SW480 (cell line): ENCODE measurements around the gene SLC12A7.
A peak's percentile ranks its signal among the peaks of the same experiment; 100 is the strongest.
"Not testable (repeated sequence)": the region's sequence is repeated elsewhere in the genome, so short reads cannot be mapped to it uniquely, and the experiment has no call there.

Source experiments
- DNase-seq: peaks from one replicate; pipeline ENCODE4 v3.0.0-alpha.2; 2016; ENCODE audit warnings: low spot score

Gene SLC12A7

GRCh38 chr5:1140818-1141189, 28.9 kb upstream of the SLC12A7 start:
- no peak for DNase-seq

- peak; percentile 81 for DNase-seq
Measured at GRCh38 chr5:1140171-1140817, 28.4 kb upstream of the SLC12A7 start.

DNA sequence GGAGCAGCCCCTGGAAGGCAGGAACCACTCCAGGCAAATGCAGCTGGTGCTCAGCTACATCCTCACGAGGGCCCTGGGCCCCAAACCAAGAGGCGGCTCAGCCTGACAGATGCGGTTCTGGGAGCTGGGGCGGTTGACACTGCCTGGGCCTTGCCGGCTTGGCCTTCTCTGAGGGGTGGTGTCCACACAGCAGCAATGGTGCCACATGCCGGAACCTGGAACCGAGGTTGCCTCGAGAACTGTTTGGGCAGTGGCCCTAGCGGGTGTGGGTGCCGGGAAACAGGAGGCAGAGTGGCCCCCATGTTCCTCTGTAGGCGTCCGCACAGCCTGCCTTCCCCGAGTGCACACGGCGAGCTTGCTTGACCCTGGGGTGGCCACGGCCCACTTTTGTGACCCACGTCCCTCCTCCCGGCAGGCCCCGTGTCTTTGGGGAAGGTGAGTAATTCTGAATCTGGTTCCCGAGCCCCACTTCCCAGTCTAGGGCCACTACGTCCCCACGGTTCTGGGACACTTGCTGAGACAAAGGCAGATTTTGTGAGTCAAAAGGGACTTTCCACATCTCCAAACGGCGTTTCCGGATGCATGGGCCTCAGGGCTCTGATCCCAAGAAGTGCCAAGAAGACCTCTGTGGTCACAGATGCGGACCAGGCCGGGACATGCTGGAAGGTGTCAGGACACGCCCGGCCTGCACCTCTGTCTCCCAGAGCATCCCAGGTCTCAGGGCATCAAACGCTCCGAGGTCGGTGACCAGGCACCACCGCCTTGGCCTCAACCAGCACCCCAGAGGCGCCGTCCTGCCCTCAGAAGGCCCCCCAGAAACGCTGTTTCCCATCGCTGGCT, 27.7 kb upstream of the SLC12A7 start:
- DNase-seq: no peak

- no peak for DNase-seq
Measured at GRCh38 chr5:1138445-1139245, 26.8 kb upstream of the SLC12A7 start.

DNA sequence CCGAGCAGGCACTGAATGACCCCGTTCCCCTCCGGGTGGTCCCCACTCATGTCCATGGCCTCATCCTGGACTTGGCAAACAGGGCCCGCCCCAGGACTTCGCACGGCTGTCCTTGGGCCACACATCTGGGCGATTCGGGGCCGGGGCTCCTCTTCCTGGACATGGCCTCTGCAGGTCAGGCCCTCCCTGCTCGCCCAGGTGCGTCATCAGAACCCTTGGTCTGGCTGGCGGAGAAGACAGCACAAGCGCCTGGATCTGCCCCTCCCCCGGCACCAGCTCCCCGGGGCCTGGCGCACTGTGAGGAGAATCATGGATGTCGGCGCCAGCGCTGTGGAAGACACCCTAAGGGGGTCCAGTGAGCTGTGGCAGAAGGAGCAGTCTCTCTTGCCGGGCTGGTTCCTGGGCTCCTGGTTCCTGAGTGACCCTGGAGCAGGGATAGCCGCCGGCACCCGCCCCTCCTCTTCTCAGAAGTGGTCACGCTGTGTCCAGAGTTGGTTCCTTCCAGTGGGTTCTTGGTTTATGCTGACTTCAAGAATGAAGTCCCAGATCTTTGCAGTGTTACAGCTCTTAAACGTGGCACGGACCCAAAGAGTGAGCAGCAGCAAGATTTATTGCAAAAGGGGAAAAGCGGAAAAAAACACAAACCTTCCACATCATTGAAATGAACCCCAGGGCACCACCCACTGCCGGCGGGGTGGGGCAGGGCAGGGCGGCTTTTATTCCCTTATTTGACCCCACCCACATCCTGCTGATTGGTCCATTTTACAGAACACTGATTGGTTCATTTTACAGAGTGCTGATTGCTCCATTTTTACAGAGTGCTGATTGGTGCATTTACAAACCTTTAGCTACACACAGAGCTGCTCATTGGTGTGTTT, 25.9 kb upstream of the SLC12A7 start:
- DNase-seq: no peak

DNA sequence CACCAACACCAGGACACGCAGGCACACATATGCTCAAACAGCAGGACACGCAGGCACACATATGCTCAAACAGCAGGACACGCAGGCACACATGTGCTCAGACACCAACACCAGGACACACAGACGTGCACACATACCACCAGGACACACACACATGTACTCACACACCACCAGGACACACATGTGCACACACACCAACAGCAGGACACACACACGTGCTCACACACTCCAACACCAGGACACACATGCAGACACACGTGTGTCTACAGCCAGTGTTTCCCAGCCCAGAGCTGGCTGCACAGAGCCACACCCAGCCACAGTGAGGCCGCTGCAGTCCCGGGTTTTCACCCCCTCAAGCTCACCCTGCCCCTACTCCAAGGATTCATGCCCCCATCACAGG, 25.0 kb upstream of the SLC12A7 start:
- no peak for DNase-seq

DNA sequence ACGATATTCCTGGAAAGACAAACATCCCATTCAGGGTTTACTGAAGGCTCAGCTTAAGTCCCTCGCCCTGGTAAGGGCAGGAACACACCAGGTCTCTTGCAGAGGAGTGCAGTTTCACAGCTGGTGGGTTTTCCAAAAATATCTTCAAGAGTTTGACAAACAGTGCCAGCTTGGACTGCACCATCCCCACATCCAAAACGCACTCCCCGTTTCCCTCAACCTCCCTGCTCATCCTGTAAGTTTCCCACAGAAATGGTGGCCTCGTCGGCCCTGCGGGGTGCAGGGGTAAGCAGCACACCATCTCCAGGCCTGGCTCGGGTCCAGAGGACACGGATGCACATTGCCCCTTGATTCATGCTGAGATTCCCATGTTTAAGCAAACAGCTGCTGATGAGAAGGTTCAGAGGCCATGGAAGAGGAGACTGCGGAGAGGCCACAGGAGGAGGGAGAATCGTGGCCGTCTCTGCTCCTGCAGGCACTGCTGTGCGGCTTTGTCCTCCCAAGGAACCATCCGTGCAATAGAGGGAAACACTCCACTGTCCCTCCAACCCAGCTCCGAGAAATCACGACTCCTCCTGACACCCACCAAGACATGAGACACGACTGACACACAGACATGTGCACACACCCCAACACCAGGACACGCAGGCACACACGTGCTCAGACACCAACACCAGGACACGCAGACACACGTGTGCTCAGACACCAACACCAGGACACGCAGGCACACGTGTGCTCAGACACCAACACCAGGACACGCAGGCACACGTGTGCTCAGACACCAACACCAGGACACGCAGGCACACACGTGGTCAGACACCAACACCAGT, 24.0 kb upstream of the SLC12A7 start:
- DNase-seq: no peak

DNA sequence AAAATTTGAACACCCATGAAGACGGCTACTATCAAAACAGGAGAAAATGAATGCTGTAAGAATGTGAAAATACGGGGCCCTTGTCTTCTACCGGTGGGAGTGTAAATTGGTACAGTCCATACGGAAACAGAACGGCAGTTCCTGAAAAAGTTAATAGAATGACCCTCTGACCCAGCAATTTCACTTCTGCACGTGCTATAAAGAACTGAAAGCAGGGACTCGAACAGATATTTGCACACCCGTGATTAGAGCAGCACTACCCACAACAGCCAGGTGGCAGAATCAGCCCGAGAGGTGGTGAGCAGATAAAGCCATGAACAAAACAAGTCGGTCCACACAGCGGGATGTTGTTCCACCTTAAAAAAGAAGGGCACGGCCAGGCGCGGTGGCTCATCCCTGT, 22.6 kb upstream of the SLC12A7 start:
- DNase-seq: peak; percentile 35

- DNase-seq: no peak
Measured at GRCh38 chr5:1133510-1134201, 21.8 kb upstream of the SLC12A7 start.

DNA sequence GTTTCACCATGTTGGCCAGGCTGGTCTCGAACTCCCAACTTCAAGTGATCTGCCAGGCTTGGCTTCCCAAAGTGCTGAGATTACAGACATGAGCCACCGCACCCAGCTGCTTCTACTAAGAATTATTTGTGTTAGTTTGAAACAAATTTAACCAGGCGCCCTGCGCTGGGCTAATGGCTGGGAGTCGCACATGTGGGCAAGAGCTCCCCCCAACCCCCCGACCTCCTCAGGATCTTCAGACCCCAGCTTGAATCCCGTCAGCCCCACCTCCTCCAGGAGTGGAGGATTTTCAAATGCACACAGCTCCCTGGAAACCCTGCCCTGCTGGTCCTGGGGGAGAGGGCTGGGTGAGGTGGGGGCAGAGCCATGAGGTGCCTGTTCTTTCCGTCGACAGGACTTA, 21.2 kb upstream of the SLC12A7 start:
- no peak for DNase-seq

GRCh38 chr5:1132570-1132969, 20.7 kb upstream of the SLC12A7 start:
- no peak for DNase-seq

DNA sequence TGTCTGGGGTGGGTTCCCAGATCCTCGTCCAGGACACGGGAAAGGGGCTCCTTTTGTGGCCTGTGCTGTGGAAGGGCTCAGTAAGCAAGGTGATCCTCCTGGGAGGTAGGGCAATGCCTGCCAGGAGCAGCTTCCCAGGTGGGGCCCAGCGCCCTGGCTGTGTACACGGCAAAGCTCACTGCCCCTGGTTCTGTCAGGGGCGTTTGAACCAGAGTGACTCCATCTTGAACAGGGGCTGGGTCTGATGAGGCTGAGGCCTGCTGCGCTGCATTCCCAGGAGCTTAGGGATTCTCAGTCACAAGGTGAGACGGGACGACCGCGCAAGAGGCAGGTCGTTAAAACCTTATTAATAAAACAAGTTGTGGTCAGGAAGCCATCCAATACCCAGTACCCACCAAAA, 19.9 kb upstream of the SLC12A7 start:
- DNase-seq: no peak

- no peak for DNase-seq
Measured at GRCh38 chr5:1131191-1131621, 19.3 kb upstream of the SLC12A7 start.

DNA sequence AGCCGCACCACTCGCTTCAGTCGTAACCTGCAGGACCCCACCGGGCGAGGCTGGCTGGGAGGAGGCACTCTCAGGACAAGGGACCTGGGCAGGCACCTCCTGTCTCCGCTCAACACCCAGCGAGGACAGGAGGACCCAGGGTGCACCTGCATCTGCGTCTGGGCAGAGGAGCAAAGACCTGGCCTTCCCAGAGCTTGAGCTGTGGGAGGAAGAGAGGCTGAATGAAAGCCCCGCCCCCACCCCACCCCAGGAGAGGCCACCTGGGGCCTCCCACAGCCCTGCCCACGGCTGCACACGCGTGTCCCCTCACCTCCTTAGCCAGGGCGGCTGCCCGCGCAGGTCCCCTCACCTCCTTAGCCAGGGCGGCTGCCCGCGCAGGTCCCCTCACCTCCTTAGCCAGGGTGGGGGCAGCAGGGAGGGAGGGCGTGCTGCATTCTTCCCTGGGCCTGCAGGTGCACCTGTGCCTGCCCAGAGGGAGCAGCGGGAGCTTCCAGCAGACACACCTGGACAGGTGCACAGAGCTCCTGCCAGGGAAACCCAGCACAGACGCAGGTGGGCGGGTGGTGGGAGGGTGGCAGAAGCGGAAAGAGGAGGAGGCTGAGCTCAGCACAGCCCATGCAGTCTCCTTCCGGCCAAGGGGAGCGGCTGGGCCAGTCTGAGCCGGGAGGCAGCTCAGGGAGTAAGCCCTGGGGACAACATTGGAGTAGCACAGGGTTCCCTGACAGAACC, 18.5 kb upstream of the SLC12A7 start:
- peak; percentile 96 for DNase-seq

DNA sequence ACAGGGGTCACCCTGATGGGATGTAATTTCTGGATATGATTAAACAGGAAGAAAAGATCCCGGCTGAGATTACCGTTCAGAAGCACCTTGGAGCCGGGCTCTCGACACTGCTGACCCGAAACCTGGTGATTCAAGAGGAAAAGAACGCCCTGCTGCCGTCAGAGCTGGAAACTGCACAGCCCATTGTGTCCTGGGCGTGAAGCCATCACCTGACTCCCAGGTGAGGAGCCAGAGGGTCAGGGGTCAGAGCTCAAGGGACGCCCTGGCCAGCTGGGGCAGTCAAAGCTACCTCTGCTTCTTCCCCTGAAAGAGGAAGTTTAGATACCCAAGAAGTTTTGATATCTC, 17.8 kb upstream of the SLC12A7 start:
- DNase-seq: no peak

DNA sequence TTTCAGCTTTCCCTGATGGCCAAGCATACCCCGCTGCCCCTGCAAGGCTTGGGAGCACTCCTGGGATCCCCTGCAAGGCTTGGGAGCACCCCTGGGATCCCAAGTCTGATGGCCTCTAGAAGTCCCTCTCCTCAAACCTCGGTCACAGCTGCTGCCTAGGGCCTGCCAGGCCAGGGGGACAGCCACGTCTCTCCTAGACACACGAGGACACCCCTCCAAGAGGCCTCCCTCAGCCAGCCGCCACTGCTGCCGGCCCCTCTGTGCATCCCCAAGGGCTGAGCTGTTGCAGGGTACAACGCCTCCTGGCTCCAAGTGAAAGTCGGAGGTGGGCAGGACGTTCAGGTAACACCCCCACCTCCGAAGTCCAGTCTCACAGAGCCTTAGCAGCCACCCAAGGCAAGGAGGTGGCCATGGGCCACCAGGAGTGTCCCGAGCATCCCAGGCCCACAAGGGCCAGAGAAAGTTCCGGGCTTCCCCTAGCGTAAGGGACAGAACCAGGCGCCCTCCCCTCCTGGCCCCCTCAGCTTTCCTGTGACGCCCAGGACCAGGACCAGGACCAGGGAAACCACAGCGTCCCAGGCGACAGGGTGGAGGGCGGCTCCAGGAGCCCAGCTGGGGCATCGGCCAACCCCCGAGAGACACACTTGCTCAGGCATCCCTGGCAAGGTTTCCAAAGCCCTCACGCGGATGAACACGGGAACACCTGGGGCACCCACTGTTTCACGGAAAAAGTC, 17.3 kb upstream of the SLC12A7 start:
- DNase-seq: no peak

DNA sequence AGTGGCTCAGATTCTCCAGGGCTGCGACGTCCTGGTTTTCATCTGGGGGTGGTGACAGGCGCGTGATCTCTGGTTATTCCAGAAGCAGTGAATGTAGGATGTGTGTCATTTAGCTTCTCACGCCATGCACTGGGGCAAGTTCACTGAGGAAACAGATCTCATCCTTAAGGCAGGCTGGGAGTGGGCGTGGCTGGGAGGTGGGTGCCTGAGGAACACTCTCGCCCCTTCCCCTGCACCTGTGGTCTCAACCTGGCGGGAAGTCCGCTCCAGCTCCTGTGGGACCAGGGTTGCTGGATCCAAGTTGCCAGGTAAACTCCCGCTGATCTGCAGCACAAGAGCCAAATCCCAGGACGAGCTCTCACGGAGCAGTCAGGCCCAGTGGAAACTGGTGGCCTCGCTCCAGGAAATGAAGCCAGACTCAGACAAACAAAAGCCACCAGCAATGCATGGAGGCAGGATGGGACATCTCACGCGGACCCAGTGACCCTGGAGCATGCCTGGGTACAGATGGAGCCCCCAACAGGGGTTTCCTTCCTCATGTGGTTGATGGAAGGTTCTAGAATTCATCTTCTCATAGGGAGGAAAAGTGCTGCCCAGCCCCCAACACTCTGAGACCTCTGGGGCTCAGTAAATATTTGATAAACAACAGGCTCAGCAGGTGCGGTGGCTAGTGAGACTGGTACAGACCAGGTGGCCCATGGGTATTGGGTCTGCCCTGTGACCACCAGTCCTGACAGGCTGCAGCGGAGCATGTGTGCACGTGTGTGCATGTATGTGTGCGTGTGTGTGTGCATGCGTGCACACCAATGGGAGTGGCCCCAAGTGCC, 16.3 kb upstream of the SLC12A7 start:
- DNase-seq: no peak

DNA sequence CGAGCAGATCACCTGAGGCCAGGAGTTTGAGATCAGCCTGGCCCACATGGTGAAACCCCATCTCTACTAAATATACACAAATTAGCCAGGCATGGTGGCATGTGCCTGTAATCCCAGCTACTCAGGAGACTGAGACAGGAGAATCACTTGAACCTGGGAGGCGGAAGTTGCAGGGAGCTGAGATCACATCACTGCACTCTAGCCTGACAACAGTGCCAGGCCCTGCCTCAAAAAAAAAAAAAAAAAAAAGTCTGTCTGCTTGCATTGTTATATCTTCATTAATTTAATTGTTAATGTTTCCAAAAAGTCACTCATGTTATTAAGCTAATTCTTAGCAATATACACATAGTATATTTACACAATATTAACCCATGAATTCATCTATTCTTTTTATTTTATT, 13.8 kb upstream of the SLC12A7 start:
- DNase-seq: not testable (repeated sequence)
